Measurements from ENCODE around the gene NAIF1. TPM values are rescaled to one million over a fixed set of nuclear protein-coding genes. Genes with fewer than 3 reads are reported as not detected.
"Not testable (repeated sequence)": the region's sequence is repeated elsewhere in the genome, so short reads cannot be mapped to it uniquely, and the experiment has no call there.

NAIF1 gene, protein sequence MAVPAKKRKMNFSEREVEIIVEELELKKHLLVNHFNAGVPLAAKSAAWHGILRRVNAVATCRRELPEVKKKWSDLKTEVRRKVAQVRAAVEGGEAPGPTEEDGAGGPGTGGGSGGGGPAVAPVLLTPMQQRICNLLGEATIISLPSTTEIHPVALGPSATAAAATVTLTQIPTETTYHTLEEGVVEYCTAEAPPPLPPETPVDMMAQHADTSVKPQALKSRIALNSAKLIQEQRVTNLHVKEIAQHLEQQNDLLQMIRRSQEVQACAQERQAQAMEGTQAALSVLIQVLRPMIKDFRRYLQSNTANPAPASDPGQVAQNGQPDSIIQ
- total RNA-seq (16.8 TPM), polyA plus RNA-seq (10 to 100 TPM in 3 of 4 donors, 1 to 10 TPM in 1; 7.8 to 14.7 (median 12.3) TPM)

DNA sequence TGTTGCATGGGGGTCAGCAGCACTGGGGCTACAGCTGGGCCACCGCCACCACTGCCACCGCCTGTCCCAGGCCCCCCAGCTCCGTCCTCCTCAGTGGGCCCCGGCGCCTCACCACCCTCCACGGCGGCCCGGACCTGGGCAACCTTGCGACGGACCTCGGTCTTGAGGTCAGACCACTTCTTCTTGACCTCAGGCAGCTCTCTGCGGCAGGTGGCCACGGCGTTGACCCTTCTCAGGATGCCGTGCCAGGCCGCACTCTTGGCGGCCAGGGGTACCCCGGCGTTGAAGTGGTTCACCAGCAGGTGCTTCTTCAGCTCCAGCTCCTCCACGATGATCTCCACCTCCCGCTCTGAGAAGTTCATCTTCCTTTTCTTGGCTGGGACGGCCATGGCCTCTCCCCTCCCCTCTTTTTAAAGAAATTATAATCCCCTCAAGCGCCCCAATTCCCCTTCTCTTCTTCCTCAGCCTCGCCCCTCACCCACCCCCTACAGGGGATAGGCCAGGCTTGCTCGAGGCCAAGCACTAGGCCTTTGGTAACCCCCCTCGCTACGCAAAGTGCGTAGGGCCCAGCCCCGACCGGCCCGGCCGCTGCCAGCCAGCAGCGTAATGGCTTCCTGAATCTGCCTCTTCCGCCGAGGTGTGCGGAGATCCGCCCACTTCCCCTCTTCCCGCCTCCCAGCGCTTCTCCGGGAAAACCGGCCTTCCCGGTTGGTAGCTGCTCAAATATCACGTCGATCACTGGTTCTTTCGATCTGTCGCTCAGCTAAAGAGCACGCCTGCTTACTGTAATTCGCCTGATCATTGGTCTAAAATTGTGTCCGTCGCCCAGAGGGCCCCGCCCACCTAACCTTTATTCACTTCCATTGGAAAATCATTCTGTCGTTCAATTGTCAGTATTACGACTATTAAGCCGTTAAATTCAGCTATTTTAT, at the start of gene NAIF1:
Gene NAIF1, minus strand, starts transcription at position 608 of the 932 bp plus-strand sequence. Its CDS starts 219 bp downstream, at position 389.
- peaks cover 5% of the 10 kb centered on the region for H3K36me3 ChIP-seq (ENCODE audit: control insufficient read depth, insufficient read depth, low read length)
- no peaks in the 10 kb centered on the region for H3K27me3 ChIP-seq (ENCODE audit: control insufficient read depth, insufficient read depth, low read length)
- Mint-ChIP-seq H3K4me1 (peaks cover 3 to 71% (median 28%) of the 10 kb centered on the region in 4 donors), H3K27me3 (no peaks in the 10 kb centered on the region), H3K9me3 (no peaks in the 10 kb centered on the region), H3K27ac (peak within 1 kb of the TSS in 2 of 3 donors; percentile 90 to 97), H3K36me3 (peaks cover 9% of the 10 kb centered on the region), H3K4me3 (peak within 1 kb of the TSS; percentile 16 to 95 (median 78))
- peak within 1 kb of the TSS; percentile 99 for H3K27ac ChIP-seq (ENCODE audit: insufficient read depth, low read length, poor library complexity, severe bottlenecking)
- peaks cover 72% of the 10 kb centered on the region for H3K4me1 ChIP-seq (ENCODE audit: control insufficient read depth, insufficient read depth, low read length, poor library complexity, severe bottlenecking)
- no peaks in the 10 kb centered on the region for H3K9me3 ChIP-seq (ENCODE audit: control insufficient read depth in 2 of 2, low read length in 2 of 2)
- H3K4me3 ChIP-seq (ENCODE audit: low read depth, low read length) = peak within 1 kb of the TSS; percentile 100
- DNase-seq (peak; percentile 93 to 99 (median 97)), ATAC-seq (ENCODE audit: low read depth in 2 of 2) (peak; percentile 68 to 73)

DNA sequence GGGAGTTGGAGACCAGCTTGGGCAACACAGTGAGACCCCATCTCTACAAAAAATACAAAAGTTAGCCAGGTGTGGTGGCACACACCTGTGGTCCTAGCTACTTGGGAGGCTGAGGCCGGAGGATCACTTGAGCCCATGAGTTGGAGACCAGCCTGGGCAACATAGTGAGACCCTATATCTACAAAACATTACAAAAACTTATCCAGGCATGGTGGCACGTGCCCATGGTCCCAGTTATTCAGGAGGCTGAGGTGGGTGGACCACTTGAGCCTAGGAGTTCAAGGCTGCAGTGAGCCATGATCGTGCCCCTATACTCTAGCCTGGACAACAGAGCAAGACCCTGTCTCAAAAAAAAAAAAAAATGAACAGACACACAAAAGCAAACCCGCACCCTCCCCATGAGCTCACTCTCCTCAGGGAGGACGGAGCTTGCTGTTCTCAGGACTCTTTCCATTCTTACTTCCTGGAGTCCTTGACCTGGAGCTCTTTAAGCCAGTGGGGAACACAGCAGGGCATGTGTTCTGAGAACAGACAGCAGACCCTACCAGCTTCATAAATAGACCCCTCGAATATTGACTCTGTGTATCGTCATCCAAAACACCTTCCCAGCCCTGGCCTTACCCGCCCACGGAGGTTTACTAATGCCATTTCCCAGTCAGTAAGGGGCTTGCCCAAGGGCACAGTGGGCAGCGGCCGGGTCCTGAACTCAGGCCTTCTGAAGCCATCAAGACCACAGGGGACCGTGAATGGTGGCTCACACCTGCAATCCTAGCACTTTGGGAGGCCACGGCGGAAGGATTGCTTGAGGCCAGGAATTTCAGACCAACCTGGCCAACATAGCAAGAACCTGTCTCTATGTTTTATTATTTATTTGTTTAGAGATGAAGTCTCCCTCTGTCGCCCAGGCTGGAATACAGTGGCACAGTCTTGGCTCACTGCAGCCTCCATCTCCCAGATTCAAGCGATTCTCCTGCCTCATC, 49.3 kb upstream of the NAIF1 start:
- Mint-ChIP-seq H3K27me3 (no peaks in the 10 kb centered on the region), H3K4me1 (peaks cover 0 to 12% (median 8%) of the 10 kb centered on the region in 4 donors), H3K9me3 (no peaks in the 10 kb centered on the region), H3K4me3 (peak overlapping the region in 1 of 4 donors; percentile 21), H3K27ac (no peak overlapping the region), H3K36me3 (peaks cover 5% of the 10 kb centered on the region)
- no peak for ATAC-seq (ENCODE audit: low read depth in 2 of 2)
- H3K27me3 ChIP-seq (ENCODE audit: control insufficient read depth, insufficient read depth, low read length) = no peaks in the 10 kb centered on the region
- H3K27ac ChIP-seq (ENCODE audit: insufficient read depth, low read length, poor library complexity, severe bottlenecking) = no peak overlapping the region
- H3K9me3 ChIP-seq (ENCODE audit: control insufficient read depth in 2 of 2, low read length in 2 of 2) = no peaks in the 10 kb centered on the region
- peaks cover 5% of the 10 kb centered on the region for H3K4me1 ChIP-seq (ENCODE audit: control insufficient read depth, insufficient read depth, low read length, poor library complexity, severe bottlenecking)
- H3K36me3 ChIP-seq (ENCODE audit: control insufficient read depth, insufficient read depth, low read length) = peaks cover 12% of the 10 kb centered on the region
- no peak for DNase-seq
- H3K4me3 ChIP-seq (ENCODE audit: low read depth, low read length) = no peak overlapping the region

DNA sequence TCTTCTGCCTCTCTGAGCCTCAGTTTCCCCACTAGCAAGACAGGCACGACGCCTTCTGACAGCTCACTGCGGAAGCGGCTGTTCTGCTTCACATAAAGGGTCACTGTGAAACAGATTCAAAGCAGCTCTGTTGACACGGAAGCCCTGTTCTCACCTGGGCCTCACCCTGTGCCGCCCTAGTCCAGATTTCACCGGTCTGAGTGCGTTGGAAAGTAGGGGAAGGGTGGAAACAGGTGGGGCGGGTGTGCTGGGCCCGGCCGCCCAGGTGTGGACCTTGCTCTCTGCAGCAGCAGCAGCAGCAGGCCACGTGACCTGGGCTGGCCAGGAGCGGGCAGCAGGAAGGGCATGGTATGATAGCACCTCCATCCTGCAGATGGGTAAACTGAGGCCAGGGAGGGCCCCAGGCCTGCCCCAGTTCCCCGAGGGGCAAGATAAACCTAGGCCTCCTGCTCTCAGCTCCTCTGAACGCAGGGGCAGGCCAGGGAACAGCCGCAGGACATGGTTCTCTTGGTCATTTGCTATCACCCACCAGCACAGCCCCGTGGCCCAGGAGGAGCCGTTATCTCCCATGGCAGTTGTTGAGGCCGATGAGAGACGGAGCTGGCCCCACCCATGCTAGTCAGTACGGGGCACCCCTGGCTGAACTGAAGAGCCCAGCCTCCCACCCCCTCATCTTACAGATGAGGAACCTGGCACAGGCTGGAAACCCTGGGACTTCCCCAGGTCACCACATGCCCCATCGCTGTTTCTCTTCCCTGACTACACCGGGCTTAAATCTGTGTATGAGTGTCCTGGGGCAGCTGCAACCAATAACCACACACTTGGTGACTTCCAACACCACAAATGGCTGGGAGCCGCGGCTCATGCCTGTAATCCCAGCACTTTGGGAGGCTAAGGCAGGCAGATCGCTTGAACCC, 48.3 kb upstream of the NAIF1 start:
- Mint-ChIP-seq H3K4me3 (peak overlapping the region in 1 of 4 donors; percentile 4), H3K27me3 (no peaks in the 10 kb centered on the region), H3K4me1 (peaks cover 0 to 12% (median 8%) of the 10 kb centered on the region in 4 donors), H3K9me3 (no peaks in the 10 kb centered on the region), H3K36me3 (peaks cover 5% of the 10 kb centered on the region), H3K27ac (no peak overlapping the region)
- Histone ChIP-seq H3K4me1 (ENCODE audit: control insufficient read depth, insufficient read depth, low read length, poor library complexity, severe bottlenecking) (peaks cover 5% of the 10 kb centered on the region), H3K27ac (ENCODE audit: insufficient read depth, low read length, poor library complexity, severe bottlenecking) (no peak overlapping the region), H3K4me3 (ENCODE audit: low read depth, low read length) (no peak overlapping the region), H3K27me3 (ENCODE audit: control insufficient read depth, insufficient read depth, low read length) (no peaks in the 10 kb centered on the region), H3K9me3 (ENCODE audit: control insufficient read depth in 2 of 2, low read length in 2 of 2) (no peaks in the 10 kb centered on the region), H3K36me3 (ENCODE audit: control insufficient read depth, insufficient read depth, low read length) (peaks cover 7% of the 10 kb centered on the region)
- peak; percentile 22 to 27 for ATAC-seq (ENCODE audit: low read depth in 2 of 2)
- no peak for DNase-seq

DNA sequence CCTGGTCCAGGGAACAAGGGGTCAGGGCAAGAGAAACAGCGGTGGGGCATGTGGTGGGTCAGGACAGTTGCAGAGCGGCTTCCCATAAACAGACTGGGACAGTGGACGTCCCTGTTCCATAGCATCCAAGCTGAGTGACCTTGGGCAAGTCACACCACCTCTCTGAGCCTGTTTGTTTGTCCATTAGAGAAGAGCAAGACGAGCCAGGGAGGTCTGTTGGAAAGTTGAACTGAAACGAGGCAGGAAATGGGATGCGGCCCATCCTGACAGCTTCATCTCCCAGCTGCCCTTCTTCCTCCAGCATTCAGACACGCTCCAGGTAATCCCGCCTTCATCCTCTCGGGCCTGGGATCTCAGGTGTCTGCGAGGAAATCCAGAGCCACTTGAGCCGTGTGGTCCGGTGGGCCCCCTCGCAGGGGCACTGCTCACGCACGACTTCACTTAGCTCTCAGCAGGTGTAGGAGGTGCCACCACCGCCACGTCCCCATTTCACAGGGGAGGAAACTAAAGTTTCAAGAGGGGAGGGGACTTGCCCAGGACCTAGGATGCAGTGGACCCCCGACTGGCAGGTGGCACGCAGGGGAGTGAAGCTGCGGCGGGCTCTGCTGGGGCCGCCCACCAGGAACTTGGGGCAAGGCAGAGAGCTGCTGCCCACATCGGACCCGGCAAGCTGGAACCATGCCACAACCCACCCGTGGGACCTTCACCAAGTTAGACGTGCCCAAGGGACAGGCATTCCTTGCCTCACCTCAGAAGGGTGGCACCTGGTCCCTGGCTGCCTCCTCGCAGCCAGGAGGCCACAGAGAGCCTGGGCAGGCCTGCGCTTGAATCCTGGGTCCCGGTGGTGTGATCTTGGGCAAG, 47.4 kb upstream of the NAIF1 start:
- Mint-ChIP-seq H3K4me1 (peaks cover 3 to 15% (median 10%) of the 10 kb centered on the region in 4 donors), H3K27ac (no peak overlapping the region), H3K27me3 (no peaks in the 10 kb centered on the region), H3K36me3 (peaks cover 5% of the 10 kb centered on the region), H3K9me3 (no peaks in the 10 kb centered on the region), H3K4me3 (no peak overlapping the region)
- Histone ChIP-seq H3K4me3 (ENCODE audit: low read depth, low read length) (no peak overlapping the region), H3K36me3 (ENCODE audit: control insufficient read depth, insufficient read depth, low read length) (peaks cover 5% of the 10 kb centered on the region), H3K9me3 (ENCODE audit: control insufficient read depth in 2 of 2, low read length in 2 of 2) (no peaks in the 10 kb centered on the region), H3K27ac (ENCODE audit: insufficient read depth, low read length, poor library complexity, severe bottlenecking) (no peak overlapping the region), H3K4me1 (ENCODE audit: control insufficient read depth, insufficient read depth, low read length, poor library complexity, severe bottlenecking) (peaks cover 5% of the 10 kb centered on the region), H3K27me3 (ENCODE audit: control insufficient read depth, insufficient read depth, low read length) (no peaks in the 10 kb centered on the region)
- ATAC-seq (ENCODE audit: low read depth in 2 of 2) (no peak), DNase-seq (no peak)

DNA sequence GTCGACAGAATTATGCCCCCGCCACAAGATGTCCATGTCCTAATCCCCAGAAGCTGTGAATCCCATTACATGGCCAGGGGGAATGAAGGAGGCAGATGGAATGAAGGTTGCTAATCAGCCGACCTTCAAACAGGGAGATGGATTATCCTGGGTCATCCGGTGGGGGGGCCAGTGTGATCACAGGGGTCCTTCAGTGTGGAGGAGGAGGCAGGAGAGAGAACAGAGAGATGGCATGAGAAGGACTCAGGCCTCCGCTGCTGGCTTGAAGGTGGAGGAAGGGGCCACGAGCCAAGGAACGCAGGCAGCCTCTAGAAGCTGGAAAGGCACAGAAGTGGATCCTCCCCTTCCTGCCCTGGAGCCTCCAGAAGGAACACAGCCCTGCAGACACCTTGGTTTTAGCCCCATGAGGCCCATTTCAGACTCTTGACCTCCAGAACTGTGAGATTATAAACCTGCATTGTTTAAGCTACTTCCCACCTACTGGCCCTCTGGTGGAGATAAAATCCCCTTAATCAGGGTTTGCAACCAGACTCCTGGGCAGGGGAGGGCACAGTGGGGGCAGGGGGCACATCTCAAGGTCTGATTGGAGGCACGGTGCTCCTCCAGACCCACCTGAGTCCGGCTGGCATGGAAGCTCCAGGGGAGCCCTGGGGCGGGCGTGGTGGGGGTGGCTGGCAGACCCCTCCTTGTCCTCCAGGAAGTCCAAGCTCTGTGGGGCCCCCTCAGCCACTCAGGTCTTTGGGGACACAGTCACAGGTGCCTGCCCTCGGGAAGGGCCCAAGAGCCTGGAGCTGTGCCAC, 46.6 kb upstream of the NAIF1 start:
- no peak overlapping the region for H3K4me3 ChIP-seq (ENCODE audit: low read depth, low read length)
- no peak for DNase-seq
- no peak overlapping the region for H3K27ac ChIP-seq (ENCODE audit: insufficient read depth, low read length, poor library complexity, severe bottlenecking)
- peaks cover 5% of the 10 kb centered on the region for H3K36me3 ChIP-seq (ENCODE audit: control insufficient read depth, insufficient read depth, low read length)
- Mint-ChIP-seq H3K4me1 (peaks cover 3 to 17% (median 11%) of the 10 kb centered on the region in 4 donors), H3K27me3 (no peaks in the 10 kb centered on the region), H3K4me3 (no peak overlapping the region), H3K36me3 (peaks cover 5% of the 10 kb centered on the region), H3K9me3 (no peaks in the 10 kb centered on the region), H3K27ac (no peak overlapping the region)
- ATAC-seq (ENCODE audit: low read depth in 2 of 2) = no peak
- H3K27me3 ChIP-seq (ENCODE audit: control insufficient read depth, insufficient read depth, low read length) = no peaks in the 10 kb centered on the region
- no peaks in the 10 kb centered on the region for H3K9me3 ChIP-seq (ENCODE audit: control insufficient read depth in 2 of 2, low read length in 2 of 2)
- peaks cover 5% of the 10 kb centered on the region for H3K4me1 ChIP-seq (ENCODE audit: control insufficient read depth, insufficient read depth, low read length, poor library complexity, severe bottlenecking)

DNA sequence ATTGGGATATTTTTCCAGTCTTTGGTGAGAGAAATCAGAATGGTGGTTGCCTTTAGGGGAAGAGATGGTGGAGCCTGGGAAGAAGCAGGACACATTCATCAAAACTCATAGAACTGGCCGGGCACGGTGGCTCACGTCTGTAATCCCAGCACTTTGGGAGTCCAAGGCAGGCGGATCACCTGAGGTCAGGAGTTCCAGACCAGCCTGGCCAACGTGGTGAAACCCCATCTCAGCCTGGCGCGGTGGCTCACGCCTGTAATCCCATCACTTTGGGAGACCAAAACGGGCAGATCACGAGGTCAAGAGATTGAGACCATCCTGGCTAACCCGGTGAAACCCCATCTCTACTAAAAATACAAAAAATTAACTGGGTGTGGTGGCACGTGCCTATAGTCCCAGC, 44.6 kb upstream of the NAIF1 start:
- not testable (repeated sequence) for H3K4me1 ChIP-seq (ENCODE audit: control insufficient read depth, insufficient read depth, low read length, poor library complexity, severe bottlenecking); H3K27ac ChIP-seq (ENCODE audit: insufficient read depth, low read length, poor library complexity, severe bottlenecking); H3K27me3 ChIP-seq (ENCODE audit: control insufficient read depth, insufficient read depth, low read length); H3K9me3 Mint-ChIP-seq; DNase-seq; H3K27me3 Mint-ChIP-seq; H3K27ac Mint-ChIP-seq; H3K9me3 ChIP-seq (ENCODE audit: control insufficient read depth in 2 of 2, low read length in 2 of 2); H3K4me3 Mint-ChIP-seq; ATAC-seq (ENCODE audit: low read depth in 2 of 2); H3K4me3 ChIP-seq (ENCODE audit: low read depth, low read length)
- peaks cover 0 to 11% (median 4%) of the 10 kb centered on the region in 4 donors for H3K4me1 Mint-ChIP-seq
- peaks cover 10% of the 10 kb centered on the region for H3K36me3 Mint-ChIP-seq
- H3K36me3 ChIP-seq (ENCODE audit: control insufficient read depth, insufficient read depth, low read length) = peaks cover 24% of the 10 kb centered on the region
